OCI-LY1 (cell line): ENCODE measurements around the gene SIAH1.

ENCODE experiments used
- CTCF ChIP-seq: fragments of 200-600 bp; sonication (generic), shearing (Covaris generic); IDR thresholded peaks from 2 replicates; pipeline ENCODE4 v1.5.1; 2017; ENCODE audit warnings: mild to moderate bottlenecking, antibody characterized with exemption, low read length, moderate library complexity, mixed read lengths
- EZH2 ChIP-seq: fragments of 200-600 bp; sonication (generic), shearing (Covaris generic); IDR thresholded peaks from 2 replicates; pipeline ENCODE4 v1.8.0; 2017; ENCODE audit warnings: borderline replicate concordance, mixed run types, mild to moderate bottlenecking, antibody characterized with exemption, low read length, moderate library complexity, mixed read lengths

- TF ChIP-seq CTCF (no peak), EZH2 (no peak)
Measured at GRCh38 chr16:48352648-48353390, 32.4 kb downstream of the SIAH1 start.
